ENCODE results near the gene MAP2K6.

Gene MAP2K6

GRCh38 chr17:69588827-69589239, 174.3 kb downstream of the MAP2K6 start:
- no peak for DNase-seq (ENCODE audit: low spot score)
- Mint-ChIP-seq H3K27me3 (ENCODE audit: low read depth) (no peaks in the 10 kb centered on the region), H3K9me3 (no peaks in the 10 kb centered on the region), H3K4me1 (ENCODE audit: low read depth) (no peaks in the 10 kb centered on the region), H3K4me3 (no peak overlapping the region), H3K36me3 (ENCODE audit: low read depth) (no peaks in the 10 kb centered on the region), H3K27ac (no peak overlapping the region)

GRCh38 chr17:69590671-69591070, 176.2 kb downstream of the MAP2K6 start:
- DNase-seq (ENCODE audit: low spot score) = no peak
- H3K4me1 Mint-ChIP-seq (ENCODE audit: low read depth) = no peaks in the 10 kb centered on the region
- H3K27ac Mint-ChIP-seq = no peak overlapping the region
- no peaks in the 10 kb centered on the region for H3K27me3 Mint-ChIP-seq (ENCODE audit: low read depth)
- no peaks in the 10 kb centered on the region for H3K9me3 Mint-ChIP-seq
- H3K4me3 Mint-ChIP-seq = no peak overlapping the region
- H3K36me3 Mint-ChIP-seq (ENCODE audit: low read depth) = no peaks in the 10 kb centered on the region

GRCh38 chr17:69592692-69593350, 178.3 kb downstream of the MAP2K6 start:
- DNase-seq (ENCODE audit: low spot score) = no peak
- H3K4me1 Mint-ChIP-seq (ENCODE audit: low read depth) = no peaks in the 10 kb centered on the region
- H3K27me3 Mint-ChIP-seq (ENCODE audit: low read depth) = no peaks in the 10 kb centered on the region
- no peaks in the 10 kb centered on the region for H3K9me3 Mint-ChIP-seq
- H3K4me3 Mint-ChIP-seq = no peak overlapping the region
- H3K36me3 Mint-ChIP-seq (ENCODE audit: low read depth) = no peaks in the 10 kb centered on the region
- no peak overlapping the region for H3K27ac Mint-ChIP-seq

- no peaks in the 10 kb centered on the region for H3K4me1 Mint-ChIP-seq (ENCODE audit: low read depth)
- H3K36me3 Mint-ChIP-seq (ENCODE audit: low read depth) = no peaks in the 10 kb centered on the region
- H3K27ac Mint-ChIP-seq = no peak overlapping the region
- H3K4me3 Mint-ChIP-seq = no peak overlapping the region
- no peaks in the 10 kb centered on the region for H3K9me3 Mint-ChIP-seq
- H3K27me3 Mint-ChIP-seq (ENCODE audit: low read depth) = no peaks in the 10 kb centered on the region
- no peak for DNase-seq (ENCODE audit: low spot score)
Observed at GRCh38 chr17:69593351-69593715, 178.8 kb downstream of the MAP2K6 start.

- no peak overlapping the region for H3K4me3 Mint-ChIP-seq
- no peaks in the 10 kb centered on the region for H3K27me3 Mint-ChIP-seq (ENCODE audit: low read depth)
- H3K27ac Mint-ChIP-seq = no peak overlapping the region
- DNase-seq (ENCODE audit: low spot score) = no peak
- no peaks in the 10 kb centered on the region for H3K36me3 Mint-ChIP-seq (ENCODE audit: low read depth)
- H3K4me1 Mint-ChIP-seq (ENCODE audit: low read depth) = no peaks in the 10 kb centered on the region
- no peaks in the 10 kb centered on the region for H3K9me3 Mint-ChIP-seq
Observed at GRCh38 chr17:69593716-69594115, 179.2 kb downstream of the MAP2K6 start.

- Mint-ChIP-seq H3K27ac (no peak overlapping the region), H3K4me3 (no peak overlapping the region), H3K36me3 (ENCODE audit: low read depth) (no peaks in the 10 kb centered on the region), H3K9me3 (no peaks in the 10 kb centered on the region), H3K4me1 (ENCODE audit: low read depth) (no peaks in the 10 kb centered on the region), H3K27me3 (ENCODE audit: low read depth) (no peaks in the 10 kb centered on the region)
- DNase-seq (ENCODE audit: low spot score) = no peak
Observed at GRCh38 chr17:69594641-69595040, 180.1 kb downstream of the MAP2K6 start.

- Mint-ChIP-seq H3K36me3 (ENCODE audit: low read depth) (no peaks in the 10 kb centered on the region), H3K4me1 (ENCODE audit: low read depth) (no peaks in the 10 kb centered on the region), H3K27ac (no peak overlapping the region), H3K4me3 (no peak overlapping the region), H3K9me3 (no peaks in the 10 kb centered on the region), H3K27me3 (ENCODE audit: low read depth) (no peaks in the 10 kb centered on the region)
- DNase-seq (ENCODE audit: low spot score) = no peak
Observed at GRCh38 chr17:69596141-69596540, 181.6 kb downstream of the MAP2K6 start.

- no peak for DNase-seq (ENCODE audit: low spot score)
- H3K27me3 Mint-ChIP-seq (ENCODE audit: low read depth) = no peaks in the 10 kb centered on the region
- H3K27ac Mint-ChIP-seq = no peak overlapping the region
- H3K9me3 Mint-ChIP-seq = peaks cover 4% of the 10 kb centered on the region
- no peak overlapping the region for H3K4me3 Mint-ChIP-seq
- peaks cover 9% of the 10 kb centered on the region for H3K4me1 Mint-ChIP-seq (ENCODE audit: low read depth)
- H3K36me3 Mint-ChIP-seq (ENCODE audit: low read depth) = no peaks in the 10 kb centered on the region
Observed at GRCh38 chr17:69597898-69598692, 183.6 kb downstream of the MAP2K6 start.

GRCh38 chr17:69602972-69603371, 188.5 kb downstream of the MAP2K6 start:
- DNase-seq (ENCODE audit: low spot score) = no peak
- Mint-ChIP-seq H3K9me3 (peaks cover 4% of the 10 kb centered on the region), H3K4me1 (ENCODE audit: low read depth) (peaks cover 23% of the 10 kb centered on the region), H3K4me3 (no peak overlapping the region), H3K27ac (no peak overlapping the region), H3K27me3 (ENCODE audit: low read depth) (no peaks in the 10 kb centered on the region), H3K36me3 (ENCODE audit: low read depth) (no peaks in the 10 kb centered on the region)

Data from T-helper 2 cell treated with Interferon-gamma antibody and Interleukin-4, amounts not matched to agents 5 μg/mL and 100 μg/mL, for 36 hours (primary cell).